ENCODE results near the gene PPM1E.

The PPM1E gene

DNA sequence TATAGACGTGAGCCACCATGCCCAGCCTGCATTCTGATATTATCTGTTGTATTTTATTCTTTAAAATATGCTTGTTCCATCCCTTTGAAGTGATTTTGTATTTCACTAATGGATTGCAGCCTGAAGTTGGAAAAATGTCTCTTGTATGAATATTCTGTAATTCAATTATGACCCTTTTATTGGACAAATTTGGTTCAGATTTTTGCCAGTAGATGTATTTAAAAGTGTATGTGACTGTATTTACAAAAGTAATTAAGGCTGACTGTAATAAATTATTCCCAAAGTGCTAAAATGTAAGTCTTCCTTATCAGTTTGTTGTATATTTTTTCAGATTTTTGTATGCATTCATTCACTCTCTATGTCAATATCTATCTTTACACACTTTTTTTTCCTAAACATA, 23.8 kb downstream of the PPM1E start:
- Histone ChIP-seq H3K27me3 (ENCODE audit: low read depth, low read length) (no peaks in the 10 kb centered on the region), H4K20me1 (ENCODE audit: insufficient read depth, low read length) (0 out of 2 replicates have a peak, but pooled peaks cover 3% of the 10 kb centered on the region), H3K4me2 (ENCODE audit: low read length) (no peak overlapping the region), H3K4me1 (ENCODE audit: low read length) (no peaks in the 10 kb centered on the region), H3K79me2 (ENCODE audit: low read length) (0 out of 2 replicates have a peak, but pooled peaks cover 3% of the 10 kb centered on the region), H3K4me3 (ENCODE audit: low read length) (no peak overlapping the region), H3K9me3 (ENCODE audit: insufficient read depth, low read length) (no peaks in the 10 kb centered on the region), H3K36me3 (replicated peaks; ENCODE audit: low read depth, low read length) (peaks cover 8% of the 10 kb centered on the region), H3K27ac (ENCODE audit: low read length) (no peak overlapping the region), H2AFZ (ENCODE audit: low read depth, low read length) (no peak overlapping the region), H3K9ac (ENCODE audit: low read length) (no peak overlapping the region)
- TF ChIP-seq, protein P1, sequence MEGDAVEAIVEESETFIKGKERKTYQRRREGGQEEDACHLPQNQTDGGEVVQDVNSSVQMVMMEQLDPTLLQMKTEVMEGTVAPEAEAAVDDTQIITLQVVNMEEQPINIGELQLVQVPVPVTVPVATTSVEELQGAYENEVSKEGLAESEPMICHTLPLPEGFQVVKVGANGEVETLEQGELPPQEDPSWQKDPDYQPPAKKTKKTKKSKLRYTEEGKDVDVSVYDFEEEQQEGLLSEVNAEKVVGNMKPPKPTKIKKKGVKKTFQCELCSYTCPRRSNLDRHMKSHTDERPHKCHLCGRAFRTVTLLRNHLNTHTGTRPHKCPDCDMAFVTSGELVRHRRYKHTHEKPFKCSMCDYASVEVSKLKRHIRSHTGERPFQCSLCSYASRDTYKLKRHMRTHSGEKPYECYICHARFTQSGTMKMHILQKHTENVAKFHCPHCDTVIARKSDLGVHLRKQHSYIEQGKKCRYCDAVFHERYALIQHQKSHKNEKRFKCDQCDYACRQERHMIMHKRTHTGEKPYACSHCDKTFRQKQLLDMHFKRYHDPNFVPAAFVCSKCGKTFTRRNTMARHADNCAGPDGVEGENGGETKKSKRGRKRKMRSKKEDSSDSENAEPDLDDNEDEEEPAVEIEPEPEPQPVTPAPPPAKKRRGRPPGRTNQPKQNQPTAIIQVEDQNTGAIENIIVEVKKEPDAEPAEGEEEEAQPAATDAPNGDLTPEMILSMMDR (IDR thresholded peaks at IDR 0.05; ENCODE audit: low read depth, low read length) = no peak
- TF ChIP-seq EZH2phosphoT487 (IDR thresholded peaks at IDR 0.05; ENCODE audit: low read depth) = no peak

DNA sequence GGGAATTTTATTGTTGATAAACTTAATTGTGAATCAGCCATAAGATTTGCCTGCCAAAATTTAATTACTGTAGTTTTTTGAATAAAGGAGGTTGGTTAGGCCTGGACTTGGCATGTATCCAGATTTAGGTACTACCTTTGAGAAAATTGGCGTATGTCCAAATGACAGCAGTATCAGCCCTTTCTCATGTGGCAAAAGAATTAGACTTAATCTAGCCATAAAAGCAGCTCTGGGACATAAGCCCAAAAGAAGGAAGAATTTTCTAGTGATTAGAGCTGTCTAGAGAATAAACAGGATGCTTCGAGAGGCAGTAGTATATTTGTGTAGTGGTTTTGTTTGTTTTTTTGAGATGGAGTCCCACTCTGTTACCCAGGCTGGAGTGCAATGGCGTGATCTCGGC, 27.7 kb downstream of the PPM1E start:
- Histone ChIP-seq H3K4me2 (ENCODE audit: low read length) (no peak overlapping the region), H3K4me3 (ENCODE audit: low read length) (no peak overlapping the region), H3K27ac (ENCODE audit: low read length) (no peak overlapping the region), H3K4me1 (ENCODE audit: low read length) (peaks cover 4% of the 10 kb centered on the region), H2AFZ (ENCODE audit: low read depth, low read length) (no peak overlapping the region), H4K20me1 (ENCODE audit: insufficient read depth, low read length) (no peaks in the 10 kb centered on the region), H3K27me3 (ENCODE audit: low read depth, low read length) (no peaks in the 10 kb centered on the region), H3K79me2 (ENCODE audit: low read length) (no peaks in the 10 kb centered on the region), H3K36me3 (replicated peaks; ENCODE audit: low read depth, low read length) (peaks cover 8% of the 10 kb centered on the region), H3K9me3 (ENCODE audit: insufficient read depth, low read length) (no peaks in the 10 kb centered on the region), H3K9ac (ENCODE audit: low read length) (no peak overlapping the region)
- TF ChIP-seq, protein P1 (IDR thresholded peaks at IDR 0.05; ENCODE audit: low read depth, low read length) = no peak
- no peak for TF ChIP-seq EZH2phosphoT487 (IDR thresholded peaks at IDR 0.05; ENCODE audit: low read depth)

DNA sequence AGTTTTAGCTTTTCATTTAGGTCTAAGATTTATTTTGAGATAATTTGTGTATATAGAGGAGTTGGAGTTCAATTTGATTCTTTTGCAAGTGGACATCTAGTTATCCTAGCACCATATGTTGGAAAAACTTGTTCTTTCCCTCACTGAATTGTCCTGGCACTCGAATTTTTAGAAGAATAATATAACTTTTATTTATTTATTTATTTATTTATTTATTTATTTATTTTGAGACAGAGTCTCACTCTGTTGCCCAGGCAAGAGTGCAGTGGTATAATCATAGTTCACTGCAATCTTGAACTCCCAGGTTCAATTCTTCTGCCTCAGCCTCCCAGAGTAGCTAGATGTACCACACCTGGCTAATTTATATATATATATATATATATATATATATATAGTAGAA, 29.4 kb downstream of the PPM1E start:
- Histone ChIP-seq H3K4me1 (ENCODE audit: low read length) (peaks cover 4% of the 10 kb centered on the region), H3K4me3 (ENCODE audit: low read length) (no peak overlapping the region), H3K36me3 (replicated peaks; ENCODE audit: low read depth, low read length) (peaks cover 8% of the 10 kb centered on the region), H3K27me3 (ENCODE audit: low read depth, low read length) (no peaks in the 10 kb centered on the region), H2AFZ (ENCODE audit: low read depth, low read length) (no peak overlapping the region), H4K20me1 (ENCODE audit: insufficient read depth, low read length) (0 out of 2 replicates have a peak, but pooled peaks cover 4% of the 10 kb centered on the region), H3K9me3 (ENCODE audit: insufficient read depth, low read length) (no peaks in the 10 kb centered on the region), H3K79me2 (ENCODE audit: low read length) (no peaks in the 10 kb centered on the region), H3K27ac (ENCODE audit: low read length) (no peak overlapping the region), H3K9ac (ENCODE audit: low read length) (no peak overlapping the region), H3K4me2 (ENCODE audit: low read length) (no peak overlapping the region)
- TF ChIP-seq, protein P1 (IDR thresholded peaks at IDR 0.05; ENCODE audit: low read depth, low read length) = no peak
- no peak for TF ChIP-seq EZH2phosphoT487 (IDR thresholded peaks at IDR 0.05; ENCODE audit: low read depth)

DNA sequence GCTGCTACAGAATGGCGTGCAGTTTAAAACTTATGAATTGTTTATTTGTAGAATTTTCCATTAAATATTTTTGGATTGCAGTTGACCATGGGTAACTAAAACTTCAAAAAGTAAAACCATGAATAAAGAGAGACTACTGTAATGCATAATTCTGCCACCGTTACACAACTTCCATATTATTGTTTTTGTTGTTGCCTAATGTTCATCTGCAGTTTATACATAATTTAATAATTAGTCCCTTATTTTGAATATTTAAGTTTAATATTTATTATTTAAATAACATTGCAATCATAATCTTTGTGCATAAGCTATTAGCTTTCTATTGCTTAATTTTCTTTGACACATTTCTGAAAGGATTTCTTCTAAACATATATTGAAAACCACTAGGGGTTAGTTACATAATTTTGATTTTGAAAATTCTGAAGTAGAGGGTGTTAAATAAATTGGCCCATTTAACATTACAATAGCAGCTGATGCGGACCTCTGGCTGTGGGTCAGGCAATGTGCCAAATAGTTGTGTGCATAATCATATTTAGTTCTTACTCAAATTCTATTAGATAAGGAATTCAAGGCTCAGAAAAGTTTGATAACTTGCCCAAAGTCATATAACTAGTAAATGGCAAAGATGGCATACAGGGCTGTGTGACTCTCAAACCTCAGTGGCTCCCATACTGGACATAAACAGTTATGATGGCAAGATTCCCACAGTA, 31.1 kb downstream of the PPM1E start:
- H3K27ac ChIP-seq (ENCODE audit: low read length) = no peak overlapping the region
- H3K4me1 ChIP-seq (ENCODE audit: low read length) = peaks cover 4% of the 10 kb centered on the region
- peaks cover 8% of the 10 kb centered on the region for H3K36me3 ChIP-seq (replicated peaks; ENCODE audit: low read depth, low read length)
- H3K4me2 ChIP-seq (ENCODE audit: low read length) = no peak overlapping the region
- H3K27me3 ChIP-seq (ENCODE audit: low read depth, low read length) = no peaks in the 10 kb centered on the region
- no peaks in the 10 kb centered on the region for H3K9me3 ChIP-seq (ENCODE audit: insufficient read depth, low read length)
- H3K4me3 ChIP-seq (ENCODE audit: low read length) = no peak overlapping the region
- no peak overlapping the region for H2AFZ ChIP-seq (ENCODE audit: low read depth, low read length)
- no peak for TF ChIP-seq EZH2phosphoT487 (IDR thresholded peaks at IDR 0.05; ENCODE audit: low read depth)
- TF ChIP-seq, protein P1 (IDR thresholded peaks at IDR 0.05; ENCODE audit: low read depth, low read length) = no peak
- H3K79me2 ChIP-seq (ENCODE audit: low read length) = no peaks in the 10 kb centered on the region
- H4K20me1 ChIP-seq (ENCODE audit: insufficient read depth, low read length) = 0 out of 2 replicates have a peak, but pooled peaks cover 4% of the 10 kb centered on the region
- H3K9ac ChIP-seq (ENCODE audit: low read length) = no peak overlapping the region

Measured in OCI-LY3 (cell line).